ENCODE measurements around the gene PLEKHA4.

DNA sequence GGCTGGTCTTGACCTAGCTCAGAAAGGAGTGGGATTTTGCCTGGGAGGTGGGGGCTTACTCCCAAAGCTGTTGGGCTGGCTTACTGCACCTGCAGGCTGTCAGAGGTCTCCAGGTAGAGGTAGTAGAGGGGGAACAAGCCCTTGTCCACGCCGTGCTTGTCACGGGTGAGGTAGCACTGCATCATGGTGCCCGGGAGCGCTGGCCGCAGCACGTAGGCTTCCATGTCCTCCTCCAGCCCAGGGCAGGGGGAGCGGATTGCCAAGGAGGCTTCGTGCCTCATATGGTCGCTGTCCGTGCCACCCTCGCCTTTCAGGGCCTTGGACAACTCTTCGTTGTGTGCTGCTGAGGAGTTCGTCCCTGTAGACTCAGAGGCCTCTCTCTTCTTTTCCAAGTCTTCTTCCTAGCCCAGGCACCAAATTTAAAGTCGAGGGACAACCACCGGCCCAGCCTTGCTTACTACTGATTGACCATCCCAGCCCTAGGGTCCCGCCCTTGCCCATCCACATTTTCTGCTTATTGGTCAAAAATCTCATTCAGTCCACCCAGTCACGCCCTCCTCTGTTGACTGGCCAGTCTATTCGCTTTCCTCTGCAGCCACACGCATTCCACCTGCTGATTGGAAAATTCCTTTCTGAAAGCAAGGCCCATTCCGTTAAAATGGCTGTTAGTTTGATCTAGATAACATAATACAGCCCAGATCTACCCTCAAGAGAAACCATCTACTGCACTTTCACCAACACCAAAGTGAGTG lies 19.6 kb upstream of the PLEKHA4 start:
- TF ChIP-seq POLR2AphosphoS5 (IDR thresholded peaks at IDR 0.05) = no peak
- TF ChIP-seq, protein P1, sequence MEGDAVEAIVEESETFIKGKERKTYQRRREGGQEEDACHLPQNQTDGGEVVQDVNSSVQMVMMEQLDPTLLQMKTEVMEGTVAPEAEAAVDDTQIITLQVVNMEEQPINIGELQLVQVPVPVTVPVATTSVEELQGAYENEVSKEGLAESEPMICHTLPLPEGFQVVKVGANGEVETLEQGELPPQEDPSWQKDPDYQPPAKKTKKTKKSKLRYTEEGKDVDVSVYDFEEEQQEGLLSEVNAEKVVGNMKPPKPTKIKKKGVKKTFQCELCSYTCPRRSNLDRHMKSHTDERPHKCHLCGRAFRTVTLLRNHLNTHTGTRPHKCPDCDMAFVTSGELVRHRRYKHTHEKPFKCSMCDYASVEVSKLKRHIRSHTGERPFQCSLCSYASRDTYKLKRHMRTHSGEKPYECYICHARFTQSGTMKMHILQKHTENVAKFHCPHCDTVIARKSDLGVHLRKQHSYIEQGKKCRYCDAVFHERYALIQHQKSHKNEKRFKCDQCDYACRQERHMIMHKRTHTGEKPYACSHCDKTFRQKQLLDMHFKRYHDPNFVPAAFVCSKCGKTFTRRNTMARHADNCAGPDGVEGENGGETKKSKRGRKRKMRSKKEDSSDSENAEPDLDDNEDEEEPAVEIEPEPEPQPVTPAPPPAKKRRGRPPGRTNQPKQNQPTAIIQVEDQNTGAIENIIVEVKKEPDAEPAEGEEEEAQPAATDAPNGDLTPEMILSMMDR (IDR thresholded peaks at IDR 0.05) = no peak

Data from breast epithelium (tissue), 3 donors.